ENCODE data around the gene C12orf76. TPM values are rescaled to one million over a fixed set of nuclear protein-coding genes. Genes with fewer than 3 reads are reported as not detected.

C12orf76 gene
- total and polyA plus RNA-seq, 2 of the 13 experiments (the other 11 are each of a cell fraction or from before 2014, with no cell fraction given), result 15.8 to 38.4 TPM

- TF ChIP-seq PHF21A (CRISPR knock-in tag; IDR thresholded peaks at IDR 0.05) (peak; percentile 89), ZBTB25 (CRISPR knock-in tag; IDR thresholded peaks at IDR 0.05) (no peak), MXD3 (CRISPR knock-in tag; IDR thresholded peaks at IDR 0.05) (no peak), NONO (IDR thresholded peaks at IDR 0.05) (no peak), NONO (CRISPR knock-in tag; conservative IDR thresholded peaks at IDR 0.05) (peak; percentile 82), FOXP4 (CRISPR knock-in tag; IDR thresholded peaks at IDR 0.05) (peak; percentile 86), MBD4 (IDR thresholded peaks at IDR 0.05; ENCODE audit: borderline replicate concordance, low read length) (no peak), NFYB (CRISPR knock-in tag; IDR thresholded peaks at IDR 0.05) (no peak), ZNF12 (CRISPR knock-in tag; IDR thresholded peaks at IDR 0.05) (no peak), YY1 (IDR thresholded peaks at IDR 0.05; ENCODE audit: insufficient read depth, insufficient replicate concordance, low read depth, low read length) (no peak), ZNF510 (CRISPR knock-in tag; IDR thresholded peaks at IDR 0.05; ENCODE audit: low read depth) (no peak), HINFP (CRISPR knock-in tag; IDR thresholded peaks at IDR 0.05; ENCODE audit: low read depth) (no peak), MAFK (conservative IDR thresholded peaks at IDR 0.05 in 1 of 2, IDR thresholded peaks at IDR 0.05 in 1 of 2; ENCODE audit: low read length in 2 of 2) (peak; percentile 67 to 80), ZNF570 (CRISPR knock-in tag; IDR thresholded peaks at IDR 0.05; ENCODE audit: borderline replicate concordance) (no peak), ZNF33B (CRISPR knock-in tag; IDR thresholded peaks at IDR 0.05) (no peak), SRF (IDR thresholded peaks at IDR 0.05; ENCODE audit: low read depth, low read length) (no peak), NFE2L2 (IDR thresholded peaks at IDR 0.05; ENCODE audit: low read length) (no peak), DR1 (CRISPR knock-in tag; IDR thresholded peaks at IDR 0.05) (no peak), FOXJ3 (CRISPR knock-in tag; IDR thresholded peaks at IDR 0.05; ENCODE audit: borderline replicate concordance) (peak; percentile 83; the same call in 1 of the 2 replicates), ZNF350 (CRISPR knock-in tag; IDR thresholded peaks at IDR 0.05; ENCODE audit: borderline replicate concordance, low read depth) (peak; percentile 61; the same call in 1 of the 2 replicates), RORA (CRISPR knock-in tag; IDR thresholded peaks at IDR 0.05) (no peak), ZNF710 (CRISPR knock-in tag; IDR thresholded peaks at IDR 0.05; ENCODE audit: borderline replicate concordance) (peak; percentile 75; the same call in 1 of the 2 replicates)
Observed at GRCh38 chr12:110091136-110091711, 42.9 kb upstream of the C12orf76 start (continued).

Data from HepG2 (cell line).